ENCODE measurements around the gene ABTB2.
A peak's percentile ranks its signal among the peaks of the same experiment; 100 is the strongest.

ABTB2 gene

GRCh38 chr11:34280945-34281872 lies 76.6 kb downstream of the ABTB2 start:
- DNase-seq: no peak

- no peak for DNase-seq
Measured at GRCh38 chr11:34278693-34279297, 79.0 kb downstream of the ABTB2 start.

- no peak for DNase-seq
Measured at GRCh38 chr11:34278175-34278574, 79.6 kb downstream of the ABTB2 start.

- DNase-seq: no peak
Measured at GRCh38 chr11:34277171-34277570, 80.6 kb downstream of the ABTB2 start.

- no peak for DNase-seq
Measured at GRCh38 chr11:34276352-34276864, 81.4 kb downstream of the ABTB2 start.

GRCh38 chr11:34275486-34275885 lies 82.3 kb downstream of the ABTB2 start:
- no peak for DNase-seq

- DNase-seq: no peak
Measured at GRCh38 chr11:34274712-34275398, 83.0 kb downstream of the ABTB2 start.

- no peak for DNase-seq
Measured at GRCh38 chr11:34273099-34273498, 84.7 kb downstream of the ABTB2 start.

- peak in 1 of 2 experiments; percentile 13 for DNase-seq
Measured at GRCh38 chr11:34271727-34272126, 86.1 kb downstream of the ABTB2 start.

GRCh38 chr11:34270711-34271110 lies 87.1 kb downstream of the ABTB2 start:
- no peak for DNase-seq

- DNase-seq: no peak
Measured at GRCh38 chr11:34269694-34270245, 88.0 kb downstream of the ABTB2 start.

- DNase-seq: no peak
Measured at GRCh38 chr11:34268906-34269430, 88.8 kb downstream of the ABTB2 start.

GRCh38 chr11:34267417-34267816 lies 90.4 kb downstream of the ABTB2 start:
- DNase-seq: no peak

GRCh38 chr11:34267013-34267412 lies 90.8 kb downstream of the ABTB2 start:
- no peak for DNase-seq

GRCh38 chr11:34266090-34266912 lies 91.5 kb downstream of the ABTB2 start:
- no peak for DNase-seq

- DNase-seq: no peak
Measured at GRCh38 chr11:34264303-34265110, 93.3 kb downstream of the ABTB2 start.

GRCh38 chr11:34263441-34264091 lies 94.2 kb downstream of the ABTB2 start:
- DNase-seq: peak; percentile 62 to 87

GRCh38 chr11:34262531-34263081 lies 95.2 kb downstream of the ABTB2 start:
- peak in 1 of 2 experiments; percentile 40 for DNase-seq

- no peak for DNase-seq
Measured at GRCh38 chr11:34261820-34262219, 96.0 kb downstream of the ABTB2 start.

- no peak for DNase-seq
Measured at GRCh38 chr11:34261095-34261494, 96.7 kb downstream of the ABTB2 start.

Data from NCI-H2081 (cell line).